Duodenal mucosa (tissue), 2 donors: ENCODE results near the gene ZMYND11.

Experiments
- H3K27ac ChIP-seq: one replicate; pipeline ENCODE4 v1.7.0; 2013; ENCODE audit warnings: low read depth, low read length
- H3K27me3 ChIP-seq, 2 donors: one replicate each; pipeline ENCODE4 v1.7.0; 2013; ENCODE audit warnings: low read length in 2 of 2, control low read depth in 1 of 2; ENCODE audit not compliant: insufficient read depth in 2 of 2, control insufficient read depth in 1 of 2
- H3K36me3 ChIP-seq, 2 donors: one replicate each; pipeline ENCODE4 v1.7.0; 2013; ENCODE audit warnings: low read length in 2 of 2, control low read depth in 1 of 2; ENCODE audit not compliant: insufficient read depth in 2 of 2, control insufficient read depth in 1 of 2
- H3K4me1 ChIP-seq, 2 donors: one replicate each; pipeline ENCODE4 v1.7.0; 2013; ENCODE audit warnings: low read length in 2 of 2, control low read depth in 1 of 2; ENCODE audit not compliant: insufficient read depth in 2 of 2, control insufficient read depth in 1 of 2
- H3K4me3 ChIP-seq, 2 donors: one replicate each; pipeline ENCODE4 v1.7.0; 2013; ENCODE audit warnings: low read length in 2 of 2, low read depth in 1 of 2
- H3K9ac ChIP-seq, 2 donors: one replicate each; pipeline ENCODE4 v1.7.0; 2013; ENCODE audit warnings: low read length in 2 of 2, low read depth in 1 of 2
- H3K9me3 ChIP-seq, 2 donors: one replicate each; pipeline ENCODE4 v1.7.0; 2013; ENCODE audit warnings: low read length in 2 of 2, control low read depth in 1 of 2; ENCODE audit not compliant: control insufficient read depth in 1 of 2

The ZMYND11 gene

DNA sequence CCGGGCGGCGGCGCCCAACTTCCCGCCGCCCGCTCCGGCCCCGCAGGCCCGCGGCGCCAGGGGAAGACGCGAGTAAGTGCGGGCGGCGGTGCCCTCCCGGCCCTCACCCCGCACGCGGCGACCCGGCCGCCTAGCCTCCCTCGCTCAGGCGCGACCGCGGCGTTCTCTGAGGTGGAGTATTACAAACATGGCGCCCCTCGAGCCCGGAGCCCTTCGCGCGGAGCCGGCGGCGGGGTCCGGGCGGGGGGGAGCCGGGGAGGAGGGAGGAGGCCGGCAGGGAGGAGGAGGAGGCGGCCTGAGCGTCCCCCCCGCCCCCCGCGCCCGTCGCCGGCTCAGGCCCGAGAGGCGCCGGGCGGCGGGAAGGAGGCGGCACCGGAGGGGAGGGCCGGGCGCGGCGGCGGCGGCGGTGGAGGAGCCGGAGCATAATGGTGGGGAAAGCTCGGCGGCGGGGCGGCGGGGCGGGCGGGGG, at the start of gene ZMYND11:
ZMYND11 (plus strand) TSS at position 324 of the 469 bp plus-strand sequence. CDS start 44,558 bp downstream, outside the sequence.
- H3K4me1 ChIP-seq = peaks cover 16 to 21% of the 10 kb centered on the region in 2 donors
- peak within 1 kb of the TSS; percentile 73 to 93 for H3K9ac ChIP-seq
- no peaks in the 10 kb centered on the region for H3K9me3 ChIP-seq
- peak within 1 kb of the TSS; percentile 92 to 93 for H3K4me3 ChIP-seq
- peak within 1 kb of the TSS; percentile 91 for H3K27ac ChIP-seq
- no peaks in the 10 kb centered on the region for H3K27me3 ChIP-seq
- no peaks in the 10 kb centered on the region for H3K36me3 ChIP-seq

DNA sequence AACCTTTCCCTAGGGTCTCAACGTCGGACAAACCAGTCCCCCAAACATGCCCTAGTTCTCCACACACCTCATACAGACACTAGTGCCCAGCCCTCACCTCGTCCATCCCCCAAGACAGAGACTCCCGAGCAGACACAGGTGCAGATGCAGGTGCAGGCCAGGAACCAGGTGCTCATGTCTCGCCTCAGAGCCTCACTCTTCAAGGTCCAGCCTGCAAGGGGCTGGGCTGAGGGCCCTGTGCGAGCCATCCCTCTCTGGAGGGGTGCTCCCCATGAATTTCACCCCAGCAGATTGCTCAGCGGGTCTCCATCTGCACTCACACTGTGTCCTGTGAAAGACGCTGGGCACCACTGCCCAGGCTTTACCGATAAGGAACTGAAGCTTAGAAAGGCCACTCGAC, 49.2 kb upstream of the ZMYND11 start:
- Histone ChIP-seq H3K4me3 (no peak overlapping the region), H3K27ac (no peak overlapping the region), H3K36me3 (no peaks in the 10 kb centered on the region), H3K9ac (no peak overlapping the region), H3K4me1 (peaks cover 0 to 6% of the 10 kb centered on the region in 2 donors), H3K9me3 (no peaks in the 10 kb centered on the region), H3K27me3 (no peaks in the 10 kb centered on the region)

DNA sequence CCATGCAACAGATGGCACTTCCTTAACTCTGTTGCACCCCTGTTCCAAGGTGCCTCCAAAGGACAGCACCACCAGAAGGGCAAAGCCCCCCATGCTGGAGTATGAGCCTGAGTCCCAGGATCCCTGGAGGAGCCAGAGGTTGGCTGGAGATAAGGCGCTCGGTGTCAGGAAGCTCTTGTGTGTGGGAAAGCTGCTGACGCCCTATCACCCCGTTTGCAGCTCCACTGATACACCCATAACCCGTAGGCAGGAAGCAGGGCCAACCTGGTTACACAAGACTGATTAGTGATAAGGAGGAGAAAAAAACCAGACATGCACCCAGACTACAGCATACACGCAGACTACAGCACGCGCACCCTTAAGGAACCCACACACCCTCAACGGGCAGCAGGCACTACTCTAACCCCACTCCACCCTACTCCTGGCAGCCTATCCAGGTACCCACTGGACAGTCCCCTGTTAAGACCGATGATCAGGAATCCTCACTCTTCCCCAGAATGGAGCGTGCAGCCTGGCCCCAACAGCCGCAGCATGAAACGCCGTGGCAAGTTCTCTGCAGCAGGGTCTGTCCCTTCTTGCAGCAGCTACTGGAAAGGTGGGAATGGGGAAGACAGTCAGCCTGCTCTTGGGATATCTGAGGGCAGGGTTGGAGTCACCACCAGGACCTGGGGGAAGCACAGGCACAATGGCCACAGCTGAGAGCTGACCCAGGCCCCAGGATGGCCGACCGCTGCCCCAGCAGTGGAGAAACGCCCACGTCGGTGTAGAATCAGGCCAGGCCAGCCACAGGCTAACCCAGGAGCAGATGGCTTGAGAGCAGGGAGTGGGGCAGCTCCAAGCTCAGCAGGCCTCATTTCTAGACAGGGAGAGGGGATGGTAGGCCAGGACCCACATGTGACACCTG, 47.8 kb upstream of the ZMYND11 start:
- no peak overlapping the region for H3K9ac ChIP-seq
- H3K27me3 ChIP-seq = no peaks in the 10 kb centered on the region
- no peak overlapping the region for H3K27ac ChIP-seq
- H3K9me3 ChIP-seq = no peaks in the 10 kb centered on the region
- peak overlapping the region in 1 of 2 donors; percentile 21 for H3K4me3 ChIP-seq
- no peaks in the 10 kb centered on the region for H3K36me3 ChIP-seq
- H3K4me1 ChIP-seq = peaks cover 0 to 6% of the 10 kb centered on the region in 2 donors

DNA sequence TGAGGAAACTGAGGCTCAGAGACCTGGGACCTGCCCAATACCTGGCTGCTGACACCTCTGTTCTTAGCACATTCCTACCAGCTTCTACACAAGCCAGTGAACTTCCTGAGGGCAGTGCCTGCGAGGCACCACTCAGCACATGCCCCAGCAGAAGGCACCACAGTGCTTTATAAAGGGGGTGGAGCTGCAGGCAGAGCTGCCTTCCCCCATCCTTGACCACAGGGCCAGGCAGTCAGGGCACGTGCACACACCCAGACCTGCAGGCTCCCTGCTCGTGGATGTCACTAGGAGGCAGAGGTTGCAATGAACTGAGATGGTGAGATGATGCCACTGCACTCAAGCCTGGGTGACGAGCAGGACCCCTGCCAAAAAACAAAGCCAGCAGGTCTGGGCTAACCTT, 47.0 kb upstream of the ZMYND11 start:
- Histone ChIP-seq H3K4me3 (no peak overlapping the region), H3K9me3 (no peaks in the 10 kb centered on the region), H3K36me3 (no peaks in the 10 kb centered on the region), H3K9ac (no peak overlapping the region), H3K27me3 (no peaks in the 10 kb centered on the region), H3K4me1 (peaks cover 0 to 6% of the 10 kb centered on the region in 2 donors), H3K27ac (no peak overlapping the region)

DNA sequence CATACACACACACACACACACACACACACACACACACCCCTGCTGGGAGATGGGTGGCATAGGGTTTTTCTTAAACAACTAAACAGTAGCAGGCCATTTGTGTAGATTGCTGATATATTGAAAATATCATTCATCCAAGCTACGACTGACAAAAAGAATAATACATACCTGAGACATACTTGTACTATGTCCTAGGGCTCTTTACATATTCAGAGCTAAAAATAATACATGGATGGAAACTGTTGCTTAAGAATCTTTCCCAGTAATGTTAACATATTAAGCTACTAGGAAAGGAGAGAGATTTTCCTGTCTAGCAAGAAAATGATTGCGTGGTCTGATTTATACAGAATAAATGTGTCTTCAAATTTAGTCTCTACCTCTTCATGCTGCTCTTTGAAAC, 46.0 kb upstream of the ZMYND11 start:
- peaks cover 0 to 6% of the 10 kb centered on the region in 2 donors for H3K4me1 ChIP-seq
- no peaks in the 10 kb centered on the region for H3K36me3 ChIP-seq
- no peak overlapping the region for H3K4me3 ChIP-seq
- H3K9me3 ChIP-seq = no peaks in the 10 kb centered on the region
- no peak overlapping the region for H3K27ac ChIP-seq
- H3K27me3 ChIP-seq = no peaks in the 10 kb centered on the region
- H3K9ac ChIP-seq = no peak overlapping the region

DNA sequence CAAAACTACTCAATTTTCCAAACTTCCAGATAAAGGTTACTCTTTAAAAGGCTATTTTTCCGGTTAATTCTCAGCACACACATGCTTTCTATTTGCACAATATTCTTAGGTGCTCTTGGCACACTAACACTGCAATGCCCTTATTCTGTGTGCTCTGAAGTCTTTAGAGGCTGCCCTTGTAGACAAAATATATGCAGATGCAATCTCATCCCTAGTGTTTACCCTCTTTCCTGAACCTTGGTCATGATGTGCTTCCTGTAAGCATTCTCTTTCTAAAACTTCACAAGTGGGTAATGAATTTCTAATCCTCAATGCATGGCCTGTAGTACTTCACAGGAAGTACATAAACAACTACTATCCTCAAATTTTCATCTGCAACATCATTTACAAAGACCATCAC, 45.1 kb upstream of the ZMYND11 start:
- Histone ChIP-seq H3K27me3 (no peaks in the 10 kb centered on the region), H3K9me3 (peaks cover 0 to 5% of the 10 kb centered on the region in 2 donors), H3K36me3 (no peaks in the 10 kb centered on the region), H3K27ac (no peak overlapping the region), H3K4me3 (no peak overlapping the region), H3K9ac (no peak overlapping the region), H3K4me1 (peaks cover 0 to 6% of the 10 kb centered on the region in 2 donors)

DNA sequence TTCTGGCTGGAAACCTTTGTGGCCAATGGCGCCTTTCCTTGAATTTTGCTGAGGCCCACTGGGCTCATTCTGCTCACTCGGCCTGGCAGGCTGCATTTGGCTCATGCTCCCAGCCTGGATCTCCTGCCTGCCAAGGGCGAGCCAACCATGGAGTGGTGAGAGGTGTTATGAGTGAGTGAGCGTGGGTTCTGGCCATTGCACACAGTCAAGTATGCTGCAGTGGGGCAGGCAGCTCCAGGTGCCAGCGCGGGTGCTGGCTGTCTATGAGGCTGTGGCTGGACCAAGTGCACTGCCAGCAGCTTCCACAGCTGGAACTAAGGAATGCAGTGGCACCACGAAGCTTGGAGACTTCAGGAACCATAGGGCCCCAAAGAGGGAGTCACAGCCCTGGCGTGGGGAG, 43.9 kb upstream of the ZMYND11 start:
- Histone ChIP-seq H3K9ac (no peak overlapping the region), H3K36me3 (no peaks in the 10 kb centered on the region), H3K9me3 (peaks cover 6 to 11% of the 10 kb centered on the region in 2 donors), H3K27me3 (no peaks in the 10 kb centered on the region), H3K4me3 (no peak overlapping the region), H3K27ac (no peak overlapping the region), H3K4me1 (peaks cover 0 to 6% of the 10 kb centered on the region in 2 donors)

DNA sequence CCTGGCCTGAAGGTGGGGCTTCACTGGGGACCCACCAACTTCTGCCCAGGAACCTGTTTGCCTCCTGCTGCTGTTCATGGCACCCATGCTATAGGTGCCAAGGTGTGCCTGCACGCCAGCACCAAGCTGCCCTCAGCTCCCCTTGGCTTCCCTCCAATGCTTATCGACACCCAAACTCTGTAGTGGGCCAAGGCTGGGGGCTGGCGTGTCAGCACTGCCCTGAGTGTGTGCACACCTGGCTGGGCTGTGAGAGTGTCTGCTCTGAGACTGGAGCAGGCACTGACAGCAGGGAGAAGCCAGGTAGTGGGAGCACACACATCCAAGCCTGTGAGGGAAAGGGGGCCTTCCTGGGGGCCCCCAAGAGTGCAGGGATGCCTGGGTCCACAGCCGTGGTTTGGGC, 43.1 kb upstream of the ZMYND11 start:
- H3K9me3 ChIP-seq = peaks cover 10 to 18% of the 10 kb centered on the region in 2 donors
- peak overlapping the region; percentile 31 for H3K27ac ChIP-seq
- H3K36me3 ChIP-seq = no peaks in the 10 kb centered on the region
- H3K27me3 ChIP-seq = no peaks in the 10 kb centered on the region
- peaks cover 0 to 6% of the 10 kb centered on the region in 2 donors for H3K4me1 ChIP-seq
- no peak overlapping the region for H3K9ac ChIP-seq
- no peak overlapping the region for H3K4me3 ChIP-seq

DNA sequence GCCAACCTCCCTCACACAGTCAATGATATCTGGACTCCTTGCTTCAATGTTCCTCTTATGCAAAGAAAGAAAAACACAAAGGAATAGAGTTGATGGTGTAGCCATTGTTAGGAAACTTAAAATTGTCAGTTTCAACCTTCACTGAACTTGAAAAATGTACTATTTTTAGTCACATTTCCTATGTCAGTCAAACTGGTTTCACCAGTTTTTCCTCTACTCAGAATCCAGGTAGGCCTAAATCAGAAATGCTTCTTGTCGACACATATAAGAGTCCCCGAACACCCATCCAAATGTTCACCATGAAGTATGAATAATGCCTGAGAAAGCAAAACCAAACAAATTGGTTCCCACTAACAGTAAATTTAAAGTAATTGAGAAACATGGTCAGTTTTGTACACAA, 42.4 kb upstream of the ZMYND11 start:
- H3K27ac ChIP-seq = no peak overlapping the region
- H3K9me3 ChIP-seq = peaks cover 10 to 18% of the 10 kb centered on the region in 2 donors
- H3K36me3 ChIP-seq = no peaks in the 10 kb centered on the region
- no peaks in the 10 kb centered on the region for H3K4me1 ChIP-seq
- H3K4me3 ChIP-seq = no peak overlapping the region
- H3K27me3 ChIP-seq = no peaks in the 10 kb centered on the region
- no peak overlapping the region for H3K9ac ChIP-seq

DNA sequence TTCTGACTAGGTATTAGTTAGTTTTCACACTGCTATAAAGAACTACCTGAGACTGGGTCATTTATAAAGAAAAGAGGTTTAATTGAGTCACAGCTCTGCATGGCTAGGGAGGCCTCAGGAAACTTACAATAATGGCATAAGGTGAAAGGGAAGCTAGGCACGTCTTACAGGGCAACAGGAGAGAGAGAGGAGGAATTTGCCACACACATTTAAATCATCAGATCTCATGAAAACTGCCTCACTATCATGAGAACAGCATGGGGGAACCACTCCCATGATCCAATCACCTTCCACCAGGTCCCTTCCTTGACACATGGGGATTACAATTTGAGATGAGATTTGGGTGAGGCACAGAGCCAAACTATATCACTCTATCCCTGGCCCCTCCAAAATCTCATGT, 40.6 kb upstream of the ZMYND11 start:
- Histone ChIP-seq H3K4me3 (no peak overlapping the region), H3K36me3 (no peaks in the 10 kb centered on the region), H3K27me3 (no peaks in the 10 kb centered on the region), H3K4me1 (no peaks in the 10 kb centered on the region), H3K9me3 (peaks cover 10 to 18% of the 10 kb centered on the region in 2 donors), H3K9ac (no peak overlapping the region), H3K27ac (no peak overlapping the region)
